G401 (cell line): Measurements from ENCODE around the gene SYCE1L. TPM values are rescaled to one million over a fixed set of nuclear protein-coding genes. Genes with fewer than 3 reads are reported as not detected.
A peak's percentile ranks its signal among the peaks of the same experiment; 100 is the strongest.

Experiments used
- DNase-seq: peaks from one replicate; pipeline ENCODE4 v3.0.0-alpha.2; 2015; ENCODE audit warnings: low spot score
- in situ Hi-C: cut with HindIII; loops from 2 replicates; pipeline ENCODE4 v1.10.0; 2016; ENCODE audit warnings: low sequenced_read_pairs, mixed read lengths
- total RNA-seq: library from RNA; depleted of rRNA; stranded (reverse); fragments of >200 nt; shearing (Covaris generic); gene quantifications from 2 replicates; pipeline ENCODE4 v1.2.3, GENCODE V29; 2014

Gene SYCE1L
- total RNA-seq, 1 experiment from 2014 or later: not detected

GRCh38 chr16:77194295-77195231, 4.6 kb upstream of the SYCE1L start:
- no peak for DNase-seq
- in situ Hi-C loops: no loop called here

GRCh38 chr16:77195411-77195810, 3.8 kb upstream of the SYCE1L start:
- no peak for DNase-seq
- in situ Hi-C loops: no loop called here

- in situ Hi-C loops: no loop called here
Measured at GRCh38 chr16:77197747-77198146, 1.5 kb upstream of the SYCE1L start.

GRCh38 chr16:77206533-77206932, 7.3 kb downstream of the SYCE1L start:
- in situ Hi-C loops: no loop called here
- DNase-seq: no peak

More at GRCh38 chr16:77197747-77198146, 1.5 kb upstream of the SYCE1L start:
- no peak for DNase-seq

GRCh38 chr16:77207030-77207429, 7.8 kb downstream of the SYCE1L start:
- DNase-seq: no peak
- in situ Hi-C loops: no loop called here

- in situ Hi-C loops: no loop called here
- DNase-seq: no peak
Measured at GRCh38 chr16:77208382-77208781, 9.2 kb downstream of the SYCE1L start.

- in situ Hi-C loops: no loop called here
Measured at GRCh38 chr16:77211880-77212740, 12.9 kb downstream of the SYCE1L start.

GRCh38 chr16:77212741-77213541, 13.7 kb downstream of the SYCE1L start:
- DNase-seq: peak; percentile 78

More at GRCh38 chr16:77211880-77212740, 12.9 kb downstream of the SYCE1L start:
- peak; percentile 55 for DNase-seq

GRCh38 chr16:77213542-77214106, 14.4 kb downstream of the SYCE1L start:
- in situ Hi-C loops: no loop called here
- DNase-seq: peak; percentile 56

More at GRCh38 chr16:77212741-77213541, 13.7 kb downstream of the SYCE1L start:
- in situ Hi-C loops: no loop called here

- in situ Hi-C loops: no loop called here
- DNase-seq: no peak
Measured at GRCh38 chr16:77214411-77215138, 15.4 kb downstream of the SYCE1L start.

- in situ Hi-C loops: no loop called here
- DNase-seq: no peak
Measured at GRCh38 chr16:77219437-77219836, 20.2 kb downstream of the SYCE1L start.

- no peak for DNase-seq
- in situ Hi-C loops: no loop called here
Measured at GRCh38 chr16:77220427-77220826, 21.2 kb downstream of the SYCE1L start.

- DNase-seq: no peak
- in situ Hi-C loops: no loop called here
Measured at GRCh38 chr16:77221482-77221881, 22.3 kb downstream of the SYCE1L start.

GRCh38 chr16:77223184-77223583, 24.0 kb downstream of the SYCE1L start:
- in situ Hi-C loops: no loop called here
- no peak for DNase-seq

- DNase-seq: no peak
- in situ Hi-C loops: no loop called here
Measured at GRCh38 chr16:77225182-77225581, 26.0 kb downstream of the SYCE1L start.

- no peak for DNase-seq
- in situ Hi-C loops: no loop called here
Measured at GRCh38 chr16:77227745-77228144, 28.5 kb downstream of the SYCE1L start.

- no peak for DNase-seq
- in situ Hi-C loops: no loop called here
Measured at GRCh38 chr16:77231047-77231446, 31.8 kb downstream of the SYCE1L start.

- in situ Hi-C loops: no loop called here
- no peak for DNase-seq
Measured at GRCh38 chr16:77233799-77234519, 34.8 kb downstream of the SYCE1L start.
